GM08714 (cell line): ENCODE results near the gene TRMT1.

Experiments
- H3K4me3 ChIP-seq: fragments of 200-500 bp; sonication (Bioruptor generic); 2 replicates; pipeline ENCODE4 v1.5.1; 2014; ENCODE audit warnings: mild to moderate bottlenecking, low read length, inconsistent platforms
- ZNF274 ChIP-seq: IDR thresholded peaks from 2 replicates; pipeline ENCODE4 v1.6.1; 2012; ENCODE audit warnings: mild to moderate bottlenecking, low read depth, low read length

TRMT1 gene

GRCh38 chr19:13087795-13088537 lies 28.6 kb downstream of the TRMT1 start:
- H3K4me3 ChIP-seq: no peak overlapping the region
- TF ChIP-seq ZNF274: no peak

DNA sequence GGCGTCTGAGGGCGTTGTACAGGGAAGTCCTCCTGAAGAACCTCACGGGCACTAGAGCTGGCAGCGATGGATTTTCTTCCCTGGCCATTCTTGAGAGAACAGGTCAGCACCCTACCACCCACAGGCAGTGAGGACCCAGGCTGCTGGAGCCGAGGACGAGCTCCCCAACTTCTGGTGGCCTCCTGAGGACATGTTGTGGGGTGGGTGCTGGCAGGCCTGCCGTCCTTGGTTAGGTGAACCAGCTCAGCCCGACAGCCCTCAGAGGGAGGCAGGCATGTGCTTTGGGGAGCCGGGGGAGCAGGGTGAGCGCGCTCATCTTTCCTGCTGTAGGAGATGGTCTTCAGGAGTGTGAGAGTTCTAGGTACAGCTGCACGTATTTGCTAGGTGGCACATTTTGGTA lies 29.2 kb downstream of the TRMT1 start:
- H3K4me3 ChIP-seq: no peak overlapping the region

GRCh38 chr19:13086341-13086740 lies 30.2 kb downstream of the TRMT1 start:
- no peak overlapping the region for H3K4me3 ChIP-seq
- no peak for TF ChIP-seq ZNF274

More for the DNA sequence above, 29.2 kb downstream of the TRMT1 start:
- no peak for TF ChIP-seq ZNF274

DNA sequence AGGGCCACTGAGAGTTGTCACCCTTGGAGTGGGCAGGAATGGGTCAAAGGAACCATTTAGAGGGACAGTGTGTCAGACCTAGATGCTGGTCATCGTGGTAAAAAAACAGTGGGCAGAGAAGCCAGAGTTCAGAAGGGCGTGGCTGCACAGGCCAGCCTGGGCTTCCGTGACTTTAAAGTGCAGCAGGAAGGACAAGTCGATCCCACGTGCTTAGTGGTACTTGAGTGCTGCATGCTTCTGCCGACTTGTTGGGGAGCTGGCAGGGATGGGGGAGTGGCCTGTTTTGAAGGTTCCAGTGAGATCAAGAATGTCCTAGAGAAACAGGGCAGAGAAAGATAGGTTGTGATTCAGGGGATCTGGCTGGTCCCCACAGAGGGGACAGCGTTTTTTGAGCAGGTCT lies 30.9 kb downstream of the TRMT1 start:
- no peak overlapping the region for H3K4me3 ChIP-seq
- no peak for TF ChIP-seq ZNF274

GRCh38 chr19:13083627-13084026 lies 32.9 kb downstream of the TRMT1 start:
- TF ChIP-seq ZNF274: no peak
- H3K4me3 ChIP-seq: no peak overlapping the region

- H3K4me3 ChIP-seq: no peak overlapping the region
- TF ChIP-seq ZNF274: no peak
Measured at GRCh38 chr19:13083008-13083404, 33.5 kb downstream of the TRMT1 start.

- H3K4me3 ChIP-seq: no peak overlapping the region
- no peak for TF ChIP-seq ZNF274
Measured at GRCh38 chr19:13082192-13083007, 34.1 kb downstream of the TRMT1 start.

- no peak for TF ChIP-seq ZNF274
- no peak overlapping the region for H3K4me3 ChIP-seq
Measured at GRCh38 chr19:13079542-13079986, 37.0 kb downstream of the TRMT1 start.

GRCh38 chr19:13078897-13079541 lies 37.5 kb downstream of the TRMT1 start:
- no peak for TF ChIP-seq ZNF274

DNA sequence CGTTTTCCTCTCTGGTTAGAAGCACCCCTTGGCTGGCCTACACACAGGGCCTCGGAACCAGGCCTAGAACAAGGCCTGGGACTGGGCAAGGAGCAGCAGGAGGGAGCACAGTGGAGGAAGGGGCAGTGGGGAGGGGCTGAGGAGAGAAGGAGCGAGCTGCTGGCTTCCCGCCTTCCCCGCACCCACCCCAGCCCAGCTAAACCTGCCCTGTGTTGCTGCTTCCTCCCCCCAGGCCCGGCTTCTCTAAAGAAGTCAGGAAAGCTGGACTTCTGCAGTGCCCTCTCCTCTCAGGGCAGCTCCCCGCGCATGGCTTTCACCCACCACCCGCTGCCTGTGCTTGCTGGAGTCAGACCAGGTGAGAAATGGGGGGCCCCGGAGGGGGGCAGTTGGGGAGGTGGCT lies 38.2 kb downstream of the TRMT1 start:
- no peak for TF ChIP-seq ZNF274
- no peak overlapping the region for H3K4me3 ChIP-seq

More at GRCh38 chr19:13078897-13079541, 37.5 kb downstream of the TRMT1 start:
- no peak overlapping the region for H3K4me3 ChIP-seq

DNA sequence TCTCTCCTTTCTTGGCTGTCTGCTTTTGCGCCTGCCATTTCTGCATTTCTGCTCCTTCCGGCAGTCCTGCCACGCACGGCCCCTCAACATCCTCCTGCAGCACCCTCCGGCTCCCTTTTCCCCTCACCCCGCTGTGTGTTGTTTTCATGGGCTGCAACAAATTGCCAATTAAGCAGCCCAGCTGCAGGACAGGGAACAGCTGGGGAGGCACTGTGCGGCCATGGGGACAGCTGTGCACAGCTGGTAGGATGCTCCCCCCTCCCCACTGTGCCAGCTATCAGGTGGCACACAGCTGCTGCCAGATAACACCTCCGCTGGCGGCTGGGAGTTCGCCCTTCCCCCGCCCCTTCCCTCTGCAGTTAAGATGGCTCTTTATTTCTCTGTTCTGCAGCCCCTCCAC lies 39.3 kb downstream of the TRMT1 start:
- TF ChIP-seq ZNF274: no peak
- H3K4me3 ChIP-seq: no peak overlapping the region

DNA sequence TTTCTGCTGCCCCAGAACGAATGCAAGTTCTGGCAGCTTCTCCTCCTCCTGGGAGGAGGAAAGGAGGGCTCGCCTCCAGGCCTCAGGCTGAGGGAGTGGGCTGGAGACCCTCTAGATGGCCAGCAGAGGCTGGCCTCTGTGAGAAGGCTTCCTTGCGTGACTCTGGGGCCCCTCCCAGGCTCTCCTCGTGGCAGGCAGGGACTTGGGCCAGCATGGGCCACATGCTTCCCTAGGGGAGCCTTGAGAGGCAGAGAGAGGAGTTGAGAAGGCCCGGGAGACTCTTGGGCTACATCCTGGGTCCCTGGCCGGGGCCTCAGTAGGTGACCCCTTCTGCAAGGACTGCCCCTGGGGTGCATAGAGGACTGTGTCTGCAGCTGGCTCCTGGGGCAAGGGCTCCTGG lies 39.8 kb downstream of the TRMT1 start:
- no peak for TF ChIP-seq ZNF274
- no peak overlapping the region for H3K4me3 ChIP-seq

GRCh38 chr19:13076320-13076719 lies 40.2 kb downstream of the TRMT1 start:
- H3K4me3 ChIP-seq: no peak overlapping the region
- no peak for TF ChIP-seq ZNF274

DNA sequence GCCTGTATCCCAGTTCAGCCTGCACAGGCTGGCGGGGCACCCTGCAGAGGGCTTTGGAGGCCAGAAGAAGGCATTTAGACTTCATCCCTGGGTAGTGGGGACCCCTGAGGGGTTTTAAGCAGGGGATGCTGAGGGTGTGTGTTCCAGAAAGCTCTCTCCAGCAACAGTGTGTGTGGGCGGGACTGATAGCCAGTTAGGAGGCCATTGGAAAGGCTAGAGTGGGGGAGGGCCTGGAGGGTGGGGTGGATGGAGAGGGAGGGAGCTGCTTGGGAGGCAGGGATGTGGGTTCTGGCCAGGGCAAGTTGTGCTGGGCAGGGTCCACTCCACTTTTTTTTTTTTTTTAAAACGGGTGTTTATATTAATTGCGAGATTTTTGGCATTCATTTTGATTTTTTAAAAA lies 42.2 kb downstream of the TRMT1 start:
- TF ChIP-seq ZNF274: no peak
- H3K4me3 ChIP-seq: no peak overlapping the region

DNA sequence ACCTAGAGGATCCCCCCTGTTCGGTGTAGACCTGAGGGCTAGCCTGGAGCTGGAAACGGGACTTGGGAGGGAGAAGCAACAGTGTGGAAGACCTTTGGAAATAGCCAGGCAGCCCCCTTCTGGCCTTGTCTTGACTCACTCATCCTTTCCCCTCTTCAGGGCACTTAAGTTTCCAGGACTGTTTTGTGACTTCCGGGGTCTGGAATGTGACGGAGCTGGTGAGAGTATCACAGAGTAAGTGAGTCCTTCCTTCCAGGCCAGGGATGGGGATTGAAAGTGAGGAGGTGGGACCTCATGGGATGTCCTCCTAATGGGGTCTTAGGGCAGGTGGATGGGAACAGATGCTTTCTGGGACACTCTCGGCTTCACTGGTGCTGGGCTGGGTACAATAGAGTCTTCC lies 43.3 kb downstream of the TRMT1 start:
- no peak overlapping the region for H3K4me3 ChIP-seq
- no peak for TF ChIP-seq ZNF274
